Erythroblast (primary cell): Measurements from ENCODE around the gene SERPING1.

Experiments
- GATA1 ChIP-seq: IDR thresholded peaks from 2 replicates; pipeline ENCODE4 v1.6.1; 2011; ENCODE audit warnings: low read depth, mild to moderate bottlenecking, control low read depth, low read length, moderate library complexity
- POLR2A ChIP-seq: IDR thresholded peaks from 2 replicates; pipeline ENCODE4 v1.6.1; 2011; ENCODE audit warnings: mild to moderate bottlenecking, low read length

GRCh38 chr11:57656885-57657193 lies 59.4 kb downstream of the SERPING1 start:
- TF ChIP-seq POLR2A (no peak), GATA1 (no peak)
